NCI-H1930 (cell line): ENCODE results near the gene GALNT18.

ENCODE experiments used
- DNase-seq, 2 experiments: peaks; one replicate each; lab custom pipeline; 2025; lab: John Stamatoyannopoulos, UW

The GALNT18 gene

DNA sequence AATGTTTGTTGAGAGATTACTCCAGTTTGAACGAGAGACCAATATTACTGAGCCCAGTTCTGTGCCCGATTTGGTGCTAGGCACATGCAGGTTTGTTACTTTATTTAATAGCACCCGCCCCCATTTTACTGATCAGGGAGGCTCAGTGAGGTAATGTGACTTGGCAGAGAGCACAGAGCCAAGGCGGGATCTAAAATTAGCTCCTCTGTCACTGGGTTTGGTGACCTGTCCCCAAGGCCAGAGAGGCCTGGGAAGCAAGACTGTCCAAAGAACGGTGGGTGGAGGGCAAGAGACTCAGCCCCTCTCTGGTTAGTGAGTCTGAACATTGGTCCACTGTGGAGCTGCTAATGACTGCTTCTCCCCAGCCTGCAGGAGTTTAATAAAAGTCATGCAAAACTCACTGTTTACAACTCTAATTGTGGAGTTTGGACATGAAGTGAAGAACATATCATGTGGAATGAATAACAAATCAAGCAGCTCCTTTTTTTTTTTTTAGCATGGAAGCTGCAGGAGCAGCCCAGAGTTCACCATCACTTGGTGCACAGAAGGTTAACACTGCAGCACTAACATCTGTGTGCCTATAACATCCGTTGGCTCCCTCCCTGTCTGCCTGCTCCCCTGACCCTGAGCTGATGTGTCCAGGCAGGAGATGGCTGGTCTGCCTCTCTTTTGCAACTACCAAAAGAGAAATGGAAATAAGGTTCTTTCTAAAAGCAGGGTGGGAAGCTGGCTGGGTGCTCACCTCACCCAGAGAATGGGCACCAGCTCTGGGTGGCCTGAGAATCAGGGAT is 307.7 kb downstream of the GALNT18 start:
- DNase-seq: no peak

- DNase-seq: no peak
Measured at GRCh38 chr11:11313426-11313825, 308.4 kb downstream of the GALNT18 start.

DNA sequence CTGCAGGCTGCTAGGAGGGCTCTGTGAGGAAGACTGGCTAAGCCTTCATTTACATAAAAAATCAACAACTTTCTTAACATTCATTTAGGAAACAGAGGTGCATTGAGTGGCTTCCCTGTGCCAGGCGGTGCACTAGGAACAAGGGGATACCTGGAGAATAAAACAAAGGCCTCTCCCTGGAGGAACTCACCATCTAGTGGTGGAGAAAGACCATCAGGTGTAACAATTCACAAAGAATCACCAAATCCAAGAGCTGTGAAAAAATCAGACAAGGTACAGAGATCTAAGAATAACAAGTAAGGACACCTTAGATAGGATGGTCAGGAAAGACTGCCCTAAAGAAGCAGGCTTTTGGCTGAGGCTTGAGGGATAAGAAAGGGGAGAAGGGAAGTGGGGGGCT is 309.1 kb downstream of the GALNT18 start:
- no peak for DNase-seq

- no peak for DNase-seq
Measured at GRCh38 chr11:11311169-11311568, 310.6 kb downstream of the GALNT18 start.

- DNase-seq: no peak
Measured at GRCh38 chr11:11309906-11310305, 311.9 kb downstream of the GALNT18 start.

- DNase-seq: no peak
Measured at GRCh38 chr11:11308249-11308648, 313.6 kb downstream of the GALNT18 start.

DNA sequence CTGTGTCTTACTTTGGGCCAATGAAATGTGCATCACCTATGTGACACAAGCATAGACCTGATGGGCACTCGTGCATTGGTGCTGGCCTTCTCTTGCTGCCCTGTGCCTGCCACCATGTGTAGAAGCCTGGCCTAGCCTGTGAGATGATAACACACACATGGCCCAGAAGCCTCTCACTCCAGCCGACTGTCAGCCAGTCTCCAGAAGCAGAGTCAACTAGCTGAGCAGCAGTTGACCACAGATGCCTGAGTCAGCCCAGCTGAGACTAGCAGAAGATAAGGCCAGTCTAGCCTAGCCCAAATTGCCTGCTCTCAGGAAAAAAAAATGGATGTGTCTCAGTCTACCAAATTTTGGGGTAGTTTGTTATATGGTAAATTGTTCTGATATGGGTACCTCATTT is 314.9 kb downstream of the GALNT18 start:
- DNase-seq: no peak

DNA sequence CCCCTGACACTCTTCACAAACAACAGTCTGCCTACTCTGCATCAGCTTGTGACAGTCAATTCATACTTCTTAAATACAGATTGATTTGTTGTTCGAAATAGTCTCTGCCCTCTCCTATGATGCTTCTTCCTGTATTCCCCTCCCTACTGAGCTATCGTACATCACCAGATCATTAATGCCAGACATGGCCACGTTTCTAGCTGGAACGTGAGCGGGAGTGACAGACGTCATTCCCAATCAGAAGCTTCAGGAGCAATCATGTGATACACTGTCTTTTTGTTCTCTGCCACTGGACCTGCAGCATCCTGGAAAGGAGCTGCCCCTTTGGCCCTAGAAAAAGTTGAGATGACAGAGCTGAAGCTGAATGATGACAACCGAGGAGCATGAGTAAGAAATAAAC is 317.3 kb downstream of the GALNT18 start:
- DNase-seq: no peak

- DNase-seq: no peak
Measured at GRCh38 chr11:11302565-11302964, 319.2 kb downstream of the GALNT18 start.

DNA sequence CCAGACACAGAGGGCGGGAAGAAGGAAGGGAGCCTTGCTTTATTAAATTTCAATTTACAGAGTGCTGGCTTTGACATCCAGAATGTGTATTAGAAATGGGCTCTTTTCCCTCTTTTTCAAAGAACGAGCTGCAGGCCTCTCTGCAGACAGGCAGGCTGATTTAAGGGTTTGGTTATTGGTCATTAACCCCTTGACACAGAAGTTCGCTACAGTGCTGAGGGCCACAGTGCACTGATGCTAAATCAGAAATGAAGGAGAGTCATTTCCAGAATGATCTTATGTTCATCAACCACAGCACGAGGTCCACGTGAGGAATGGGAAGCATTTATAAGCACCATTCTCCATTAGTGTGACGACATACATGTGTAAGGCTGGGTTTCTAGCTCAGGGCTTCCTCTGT is 320.6 kb downstream of the GALNT18 start:
- DNase-seq: no peak

- DNase-seq: no peak
Measured at GRCh38 chr11:11297578-11297977, 324.2 kb downstream of the GALNT18 start.

DNA sequence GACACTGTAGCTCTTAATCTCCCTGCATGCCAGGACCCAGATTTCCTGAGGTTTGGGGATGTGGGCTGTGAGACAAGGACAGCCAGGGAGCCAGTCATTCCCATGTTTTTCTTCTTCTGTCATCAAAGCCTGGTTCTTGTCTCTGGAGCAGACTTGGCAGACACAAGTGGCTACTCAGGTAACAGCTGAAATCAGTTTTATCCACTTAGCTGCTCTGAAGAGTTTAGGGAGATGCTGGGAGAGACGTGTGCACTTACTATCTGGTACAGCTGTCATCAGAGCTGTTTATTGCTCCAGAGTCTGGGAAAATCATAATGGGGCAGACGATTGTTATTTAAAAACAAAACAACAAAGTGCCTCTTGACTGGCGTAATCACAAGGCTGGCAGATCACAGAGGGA is 325.4 kb downstream of the GALNT18 start:
- DNase-seq: no peak

GRCh38 chr11:11294551-11294855 is 327.3 kb downstream of the GALNT18 start:
- DNase-seq: no peak

GRCh38 chr11:11293798-11294550 is 327.8 kb downstream of the GALNT18 start:
- no peak for DNase-seq

GRCh38 chr11:11292839-11293238 is 329.0 kb downstream of the GALNT18 start:
- DNase-seq: no peak

- DNase-seq: no peak
Measured at GRCh38 chr11:11291041-11292015, 330.5 kb downstream of the GALNT18 start.

DNA sequence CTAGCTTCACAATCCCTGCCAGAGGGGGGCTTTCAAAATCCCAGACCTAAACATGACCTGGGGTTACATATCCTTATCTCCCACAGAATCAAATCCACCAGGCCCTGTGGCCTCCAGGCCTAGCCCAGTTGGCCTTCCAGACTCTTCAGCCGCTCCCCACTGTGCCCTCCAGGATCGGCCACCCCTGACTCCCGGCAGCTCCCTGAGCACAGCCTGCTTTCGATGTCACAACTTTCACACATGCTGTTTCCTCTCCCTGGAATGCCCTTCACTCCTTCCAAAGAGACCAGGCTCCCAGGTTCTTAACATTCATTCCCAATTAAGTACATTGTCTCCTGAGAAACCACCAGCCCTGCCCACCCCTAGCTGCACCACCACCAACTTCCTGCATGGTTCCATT is 331.5 kb downstream of the GALNT18 start:
- no peak for DNase-seq

- no peak for DNase-seq
Measured at GRCh38 chr11:11289669-11290068, 332.1 kb downstream of the GALNT18 start.

DNA sequence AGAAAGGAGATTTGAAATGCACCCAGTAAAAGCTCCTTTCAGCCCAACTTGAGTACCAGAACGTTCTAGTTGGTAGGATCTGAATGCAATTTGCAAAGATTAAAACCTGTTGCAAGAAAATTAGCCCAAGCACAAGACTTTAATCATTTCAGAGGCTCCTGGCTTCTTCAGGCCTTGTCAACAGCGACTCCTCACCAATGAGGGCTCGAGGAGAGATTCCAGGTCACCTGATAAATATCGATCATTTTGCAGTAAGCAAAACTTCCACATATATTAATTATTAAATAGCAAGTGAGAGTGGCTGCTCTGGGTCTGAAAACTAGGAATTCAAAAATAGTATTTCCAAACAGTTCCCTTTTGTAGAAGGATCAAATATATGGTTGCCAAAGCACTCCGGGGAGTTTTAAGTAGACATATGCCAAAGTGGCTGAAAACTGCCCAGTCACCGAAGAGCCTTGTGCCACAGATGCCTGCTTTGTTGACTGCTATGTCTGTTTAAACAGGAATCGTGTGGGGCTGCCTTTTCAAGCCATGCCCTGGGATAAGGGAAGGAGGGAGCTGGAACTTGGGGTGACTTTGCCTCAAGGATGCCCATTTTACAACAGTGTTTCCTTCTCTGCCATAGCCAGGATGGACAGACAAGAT is 332.7 kb downstream of the GALNT18 start:
- DNase-seq: no peak

GRCh38 chr11:11284481-11284880 is 337.3 kb downstream of the GALNT18 start:
- DNase-seq: no peak

- DNase-seq: no peak
Measured at GRCh38 chr11:11281626-11282025, 340.2 kb downstream of the GALNT18 start.

GRCh38 chr11:11280826-11281225 is 341.0 kb downstream of the GALNT18 start:
- DNase-seq: no peak
